HG02642 (cell line): ENCODE results near the gene FLNC.

Experiments
- ATAC-seq: cut with Tn5 transposase; IDR thresholded peaks from one replicate; pipeline ENCODE4 v1.9.1; 2021; ENCODE audit warnings: mild to moderate bottlenecking; ENCODE audit not compliant: unreplicated experiment, poor library complexity

Gene FLNC

GRCh38 chr7:128801667-128802418 lies 28.4 kb upstream of the FLNC start:
- no peak for ATAC-seq

GRCh38 chr7:128804484-128804883 lies 25.7 kb upstream of the FLNC start:
- no peak for ATAC-seq

GRCh38 chr7:128805225-128805624 lies 25.0 kb upstream of the FLNC start:
- no peak for ATAC-seq

- ATAC-seq, result no peak
These were observed 23.0 kb upstream of the FLNC start for GRCh38 chr7:128807191-128807590.

- ATAC-seq, result no peak
These were observed 20.8 kb upstream of the FLNC start for GRCh38 chr7:128809363-128809762.

- no peak for ATAC-seq
These were observed 19.7 kb upstream of the FLNC start for GRCh38 chr7:128810473-128810872.

GRCh38 chr7:128810997-128811396 lies 19.2 kb upstream of the FLNC start:
- no peak for ATAC-seq

- ATAC-seq, result no peak
These were observed 18.4 kb upstream of the FLNC start for GRCh38 chr7:128811631-128812430.

- ATAC-seq, result no peak
These were observed 17.6 kb upstream of the FLNC start for GRCh38 chr7:128812514-128813168.

GRCh38 chr7:128814499-128814898 lies 15.7 kb upstream of the FLNC start:
- no peak for ATAC-seq

GRCh38 chr7:128815289-128815942 lies 14.8 kb upstream of the FLNC start:
- ATAC-seq, result no peak

- no peak for ATAC-seq
These were observed 11.5 kb upstream of the FLNC start for GRCh38 chr7:128818694-128819093.

GRCh38 chr7:128821724-128822123 lies 8.5 kb upstream of the FLNC start:
- ATAC-seq, result no peak

- ATAC-seq, result no peak
These were observed 3.7 kb upstream of the FLNC start for GRCh38 chr7:128826512-128826911.

GRCh38 chr7:128826916-128827247 lies 3.3 kb upstream of the FLNC start:
- ATAC-seq, result no peak

- no peak for ATAC-seq
These were observed 2.8 kb upstream of the FLNC start for GRCh38 chr7:128827248-128827958.

- no peak for ATAC-seq
These were observed 2.1 kb upstream of the FLNC start for GRCh38 chr7:128827971-128828711.

- ATAC-seq, result no peak
These were observed 627 bp upstream of the FLNC start for GRCh38 chr7:128829391-128830166.
